GM18907 (cell line): Measurements from ENCODE around the gene TCIRG1.
A peak's percentile ranks its signal among the peaks of the same experiment; 100 is the strongest.

ENCODE experiments used
- ATAC-seq: cut with Tn5 transposase; IDR thresholded peaks from one replicate; pipeline ENCODE4 v1.9.1; 2021; ENCODE audit warnings: mild to moderate bottlenecking, moderate library complexity; ENCODE audit not compliant: unreplicated experiment

Gene TCIRG1

GRCh38 chr11:68036141-68036716 lies 2.6 kb upstream of the TCIRG1 start:
- no peak for ATAC-seq

GRCh38 chr11:68036717-68037239 lies 2.0 kb upstream of the TCIRG1 start:
- ATAC-seq = no peak

GRCh38 chr11:68037411-68038225 lies 1.2 kb upstream of the TCIRG1 start:
- no peak for ATAC-seq

GRCh38 chr11:68038226-68038717 lies 553 bp upstream of the TCIRG1 start:
- no peak for ATAC-seq

- no peak for ATAC-seq
Observed at GRCh38 chr11:68039526-68040086, 781 bp downstream of the TCIRG1 start.

GRCh38 chr11:68040101-68040956 lies 1.5 kb downstream of the TCIRG1 start:
- peak; percentile 50 for ATAC-seq

- no peak for ATAC-seq
Observed at GRCh38 chr11:68040957-68041591, 2.2 kb downstream of the TCIRG1 start.

- ATAC-seq = no peak
Observed at GRCh38 chr11:68041617-68042218, 2.9 kb downstream of the TCIRG1 start.

GRCh38 chr11:68042219-68043028 lies 3.6 kb downstream of the TCIRG1 start:
- ATAC-seq = no peak

- no peak for ATAC-seq
Observed at GRCh38 chr11:68043029-68043348, 4.2 kb downstream of the TCIRG1 start.

- ATAC-seq = no peak
Observed at GRCh38 chr11:68043349-68044144, 4.7 kb downstream of the TCIRG1 start.

- ATAC-seq = no peak
Observed at GRCh38 chr11:68044145-68044813, 5.5 kb downstream of the TCIRG1 start.

- ATAC-seq = no peak
Observed at GRCh38 chr11:68044898-68045351, 6.1 kb downstream of the TCIRG1 start.

- no peak for ATAC-seq
Observed at GRCh38 chr11:68047437-68048290, 8.8 kb downstream of the TCIRG1 start.

GRCh38 chr11:68048681-68049508 lies 10.1 kb downstream of the TCIRG1 start:
- no peak for ATAC-seq
